Heart left ventricle (tissue), 13 donors: ENCODE data around the gene ADAM19.

Experiments used
- CTCF ChIP-seq, 12 donors: fragments of 200-600 bp; sonication (generic) in 4 of 12; IDR thresholded peaks; one replicate each; pipeline versions ENCODE4 v1.5.0 to v1.8.0; 2018 to 2022; ENCODE audit warnings: antibody characterized with exemption in 12 of 12, mild to moderate bottlenecking in 5 of 12
- POLR2A ChIP-seq, 2 donors: fragments of 450-650 bp; IDR thresholded peaks; one replicate each; pipeline ENCODE4 v1.6.1; 2017; ENCODE audit warnings: antibody characterized with exemption in 2 of 2, mild to moderate bottlenecking in 2 of 2, moderate library complexity in 2 of 2
- donor health status: ischemic (EF 13 %, LVEDD 7.1; RV severe dilation, severe dysfunction).
- donor health status: DM: no; HTN: yes; CAD: no.
- donor health status: DM: no; HTN: no; CAD: no.
- donor health status: ischemic (EF 25% LVEDD 6.9; RV normal size, moderate dysfunction).
- donor health status: ischemic (EF 25% LVEDD 5.7; RV mildly dilated, moderate dysfunction).
- donor health status: ischemic (EF 35%, LVEDD 5.7; RV mildly dilated, moderate dysfunction).
- donor health status: nonischemic (EF 11% LVEDD 7.7; RV severe dilation, severe dysfunction).
- donor health status: DM: yes; HTN: yes; CAD: no.
- donor health status: PGD.
- donor health status: ischemic (EF 29% LVEDD 5.4; RV normal size, mild dysfunction).
- donor health status: nonischemic (EF 23%, LVEDD 6.1; RV moderate dilation, normal function).

DNA sequence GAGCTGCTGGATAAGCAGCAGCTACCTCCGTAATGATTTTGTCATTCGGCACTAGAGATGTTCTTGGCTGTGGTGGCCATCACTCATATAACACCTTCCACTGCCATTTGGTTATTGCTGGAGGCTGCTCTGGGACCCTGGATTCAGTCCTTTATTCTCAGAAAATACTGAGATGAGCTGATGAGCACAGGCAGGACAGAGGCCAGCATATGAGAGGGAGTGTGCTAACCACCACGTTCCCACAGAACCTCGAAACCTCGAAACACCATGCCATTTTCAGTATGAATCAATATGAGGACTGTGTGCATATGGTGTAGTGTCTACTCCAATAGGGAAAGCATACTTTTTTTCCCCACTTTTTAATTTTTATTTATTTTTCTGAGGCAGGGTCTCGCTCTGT, 56.6 kb downstream of the ADAM19 start:
- TF ChIP-seq CTCF (IDR thresholded peaks at IDR 0.05): no peak
- TF ChIP-seq POLR2A (IDR thresholded peaks at IDR 0.05): no peak
